Spleen (tissue), 7 donors: ENCODE measurements around the gene MUC20.

Experiments used
- CTCF ChIP-seq, 11 experiments: fragments of 200-600 bp in 7 of 11; fragments of 450-650 bp in 4 of 11; sonication (generic) in 4 of 11; IDR thresholded peaks in 8 of 11; conservative IDR thresholded peaks in 3 of 11; 1 replicate in 7 of 11; 2 replicates in 4 of 11; pipeline versions ENCODE4 v1.4.0 to v1.8.0; 2016 to 2021; ENCODE audit warnings: antibody characterized with exemption in 11 of 11, inconsistent platforms in 4 of 11, mild to moderate bottlenecking in 1 of 11
- POLR2A ChIP-seq, 3 donors: fragments of 450-650 bp; IDR thresholded peaks; one replicate each; pipeline ENCODE4 v1.5.1; 2017; ENCODE audit warnings: antibody characterized with exemption in 3 of 3, mild to moderate bottlenecking in 1 of 3
- POLR2AphosphoS5 ChIP-seq, 3 donors: sonication (generic); formaldehyde crosslinking; IDR thresholded peaks; one replicate each; pipeline ENCODE4 v1.5.1; 2017; ENCODE audit warnings: antibody characterized with exemption in 3 of 3
- donor health status: DM: no; HTN: no; CAD: no; lungs with moderate emphysema.
- donor health status: DM: no; HTN: no; CAD: no.
- donor health status: DM: no; HTN: no; CAD: no.

DNA sequence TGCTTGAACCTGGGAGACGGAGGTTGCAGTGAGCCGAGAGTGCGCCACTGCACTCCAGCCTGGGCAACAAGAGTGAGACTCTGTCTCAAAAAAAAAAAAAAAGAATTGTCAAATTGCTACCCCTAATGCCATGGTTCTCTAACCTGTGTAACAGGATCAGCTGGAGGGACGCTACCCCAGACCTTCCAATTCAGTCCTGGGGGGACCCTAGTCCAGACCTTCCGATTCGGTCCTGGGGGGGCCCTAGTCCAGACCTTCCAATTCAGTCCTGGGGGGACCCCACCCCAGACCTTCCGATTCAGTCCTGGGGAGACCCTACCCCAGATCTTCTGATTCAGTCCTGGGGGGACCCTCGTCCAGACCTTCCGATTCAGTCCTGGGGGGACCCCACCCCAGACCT is 29.8 kb upstream of the MUC20 start:
- TF ChIP-seq CTCF (IDR thresholded peaks at IDR 0.05 in 8 of 11, conservative IDR thresholded peaks at IDR 0.05 in 3 of 11) (no peak), POLR2A (IDR thresholded peaks at IDR 0.05) (no peak), POLR2AphosphoS5 (IDR thresholded peaks at IDR 0.05) (no peak)
